PFSK-1 (cell line): ENCODE measurements around the gene MAP6.

Source experiments
- POLR2AphosphoS5 ChIP-seq: IDR thresholded peaks from 2 replicates; pipeline ENCODE4 v1.6.1; 2012; ENCODE audit warnings: low read depth, mild to moderate bottlenecking, control low read depth, low read length, moderate library complexity
- SIN3A ChIP-seq: IDR thresholded peaks from 2 replicates; pipeline ENCODE4 v1.6.1; 2012; ENCODE audit warnings: mild to moderate bottlenecking, low read length, moderate library complexity, borderline replicate concordance; ENCODE audit not compliant: insufficient read depth
- TAF1 ChIP-seq: IDR thresholded peaks from 2 replicates; pipeline ENCODE4 v1.6.1; 2012; ENCODE audit warnings: low read length, control low read depth, borderline replicate concordance; ENCODE audit not compliant: insufficient read depth

DNA sequence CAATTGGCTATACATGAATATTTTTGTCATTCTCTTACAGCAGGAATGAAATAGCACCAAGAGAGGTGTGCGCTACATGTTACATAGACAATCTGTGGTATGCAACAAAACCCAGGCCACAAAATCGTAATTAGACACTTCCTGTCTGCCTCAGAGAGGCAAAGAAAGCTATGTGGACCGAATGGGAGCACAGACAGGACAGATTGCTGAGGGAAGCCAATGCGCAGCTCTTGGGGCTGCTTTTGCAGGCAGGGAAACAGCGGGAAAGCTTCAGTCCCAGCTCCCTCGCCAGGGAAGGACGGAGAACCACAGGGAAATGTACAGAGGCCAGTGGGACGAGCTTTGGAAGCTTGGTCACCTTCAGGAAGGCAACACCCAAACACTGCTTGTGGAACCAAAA, 65.9 kb downstream of the MAP6 start:
- no peak for TF ChIP-seq SIN3A
- TF ChIP-seq TAF1 = no peak
- TF ChIP-seq POLR2AphosphoS5 = no peak
